ENCODE measurements around the gene ABCF2.
A peak's percentile ranks its signal among the peaks of the same experiment; 100 is the strongest.

Gene ABCF2

GRCh38 chr7:151168003-151168786, 58.8 kb downstream of the ABCF2 start:
- peak; percentile 44 for DNase-seq

GRCh38 chr7:151167197-151167961, 59.6 kb downstream of the ABCF2 start, which contains the start of gene GBX1:
Gene GBX1 (minus strand): TSS chr7:151167694. CDS start chr7:151167548, 146 bp downstream.
- peak; percentile 9 for DNase-seq

DNA sequence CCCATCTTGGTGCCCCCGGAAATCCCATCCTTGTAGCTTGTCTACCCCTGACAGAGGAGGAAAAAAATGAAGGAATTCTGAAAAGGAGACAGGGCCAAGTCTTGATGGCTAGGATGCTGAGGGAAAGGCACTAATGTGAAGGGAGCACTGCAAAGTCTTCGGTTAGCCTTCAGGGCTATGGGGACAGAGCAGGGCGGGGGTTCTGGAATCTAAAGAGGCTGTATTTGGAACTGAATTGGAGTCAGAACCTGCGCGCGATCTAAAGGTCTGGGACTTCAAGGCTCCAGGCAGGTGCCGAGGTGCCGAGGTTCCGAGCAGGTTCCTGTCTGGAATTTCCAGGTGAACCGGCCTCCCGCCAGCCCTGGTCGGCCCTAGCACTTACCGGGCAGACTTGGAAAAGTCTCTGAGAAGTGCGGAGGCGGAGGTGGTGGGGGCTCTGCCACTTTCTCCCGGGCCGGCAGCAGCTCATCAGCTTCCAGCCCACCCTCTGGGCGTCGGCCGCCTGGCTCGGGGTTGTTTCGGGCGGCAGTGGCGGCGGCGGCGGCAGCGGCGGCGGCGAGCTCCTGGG, 60.3 kb downstream of the ABCF2 start:
- no peak for DNase-seq

Data from inflammatory macrophage treated with lipopolysaccharide for 4 hours (primary cell).